ENCODE measurements around the gene PROB1. TPM values are rescaled to one million over a fixed set of nuclear protein-coding genes. Genes with fewer than 3 reads are reported as not detected.
"Not testable (repeated sequence)": the region's sequence is repeated elsewhere in the genome, so short reads cannot be mapped to it uniquely, and the experiment has no call there.

The PROB1 gene
- total RNA-seq, 1 experiment from 2014 or later: not detected

DNA sequence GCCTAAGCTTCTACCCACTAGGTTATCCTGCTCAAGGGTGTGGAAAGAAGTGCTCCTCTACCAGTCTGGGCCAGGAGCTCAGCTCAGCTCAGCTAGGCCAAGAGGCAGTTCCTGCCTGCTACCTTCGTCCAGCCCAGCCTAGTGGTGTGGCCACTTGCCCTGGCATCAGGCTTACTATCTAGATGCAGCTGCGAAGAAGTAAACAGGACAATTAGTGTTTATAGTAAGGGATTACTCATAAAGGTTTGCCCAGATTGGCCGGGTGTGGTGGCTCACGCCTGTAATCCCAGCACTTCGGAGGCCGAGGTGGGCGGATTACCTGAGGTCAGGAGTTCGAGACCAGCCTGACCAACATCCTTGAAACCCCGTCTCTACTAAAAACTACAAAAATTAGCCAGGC is 21.7 kb upstream of the PROB1 start:
- in situ Hi-C loops (cut with HindIII; ENCODE audit: low pct_unique_long_range_greater_than_20kb, low sequenced_read_pairs): loop anchor here (25.0 kb wide), 1 partner anchor 96 kb away; no protein-coding TSS in a partner anchor
- DNase-seq (ENCODE audit: low read depth): no peak

DNA sequence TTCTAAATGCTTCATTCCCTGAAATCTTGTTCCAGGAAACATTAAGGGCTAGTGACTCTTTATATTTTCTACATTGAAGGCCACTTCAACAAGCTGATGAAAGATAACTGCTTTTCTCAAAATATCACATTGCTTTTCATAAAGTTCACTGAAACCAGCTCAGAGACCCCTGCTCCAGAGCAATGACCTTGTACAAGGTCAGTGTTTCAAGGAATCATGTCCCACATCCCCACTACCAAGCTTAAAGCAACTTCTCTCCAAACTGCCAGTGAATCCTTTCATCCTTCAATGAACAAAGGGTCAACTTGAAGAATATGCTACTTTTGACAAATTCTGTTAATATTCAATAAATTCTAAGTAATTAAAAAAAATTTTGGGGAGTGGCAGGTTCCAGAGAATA is 21.0 kb upstream of the PROB1 start:
- in situ Hi-C loops (cut with HindIII; ENCODE audit: low pct_unique_long_range_greater_than_20kb, low sequenced_read_pairs): loop anchor here (25.0 kb wide), 1 partner anchor 96 kb away; no protein-coding TSS in a partner anchor
- DNase-seq (ENCODE audit: low read depth): no peak

DNA sequence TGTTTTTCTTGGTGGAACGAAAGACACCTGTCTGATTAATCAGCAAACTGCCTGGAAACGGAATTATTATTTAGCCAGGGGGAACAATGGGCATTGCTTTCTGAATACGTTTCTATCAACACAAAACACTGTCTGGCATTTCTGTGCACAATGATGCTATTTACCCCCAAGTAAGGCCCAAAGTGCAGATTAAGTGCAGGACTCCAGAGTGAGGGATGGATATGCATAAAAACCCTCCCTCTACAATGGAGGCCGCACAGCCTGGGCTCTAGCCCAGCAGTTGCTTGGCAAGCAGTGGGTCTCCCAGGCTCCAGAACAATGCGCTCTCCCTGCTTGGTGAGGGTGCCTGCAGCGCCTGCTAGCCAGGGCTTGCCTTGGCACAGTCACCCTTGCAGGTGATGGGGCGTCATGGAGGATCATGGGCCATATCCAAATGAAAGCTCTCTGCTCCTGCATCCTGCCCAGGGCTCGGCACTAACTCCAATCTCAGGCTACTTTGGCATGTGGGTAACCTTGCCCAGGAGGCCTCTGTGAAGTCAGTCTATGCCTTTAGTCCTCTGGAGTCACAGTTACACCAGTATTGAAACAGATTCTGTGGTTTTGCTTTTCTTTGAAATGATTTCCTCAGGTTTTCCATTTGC is 20.4 kb upstream of the PROB1 start:
- no peak for DNase-seq (ENCODE audit: low read depth)
- in situ Hi-C loops (cut with HindIII; ENCODE audit: low pct_unique_long_range_greater_than_20kb, low sequenced_read_pairs): loop anchor here (25.0 kb wide), 1 partner anchor 97 kb away; no protein-coding TSS in a partner anchor

DNA sequence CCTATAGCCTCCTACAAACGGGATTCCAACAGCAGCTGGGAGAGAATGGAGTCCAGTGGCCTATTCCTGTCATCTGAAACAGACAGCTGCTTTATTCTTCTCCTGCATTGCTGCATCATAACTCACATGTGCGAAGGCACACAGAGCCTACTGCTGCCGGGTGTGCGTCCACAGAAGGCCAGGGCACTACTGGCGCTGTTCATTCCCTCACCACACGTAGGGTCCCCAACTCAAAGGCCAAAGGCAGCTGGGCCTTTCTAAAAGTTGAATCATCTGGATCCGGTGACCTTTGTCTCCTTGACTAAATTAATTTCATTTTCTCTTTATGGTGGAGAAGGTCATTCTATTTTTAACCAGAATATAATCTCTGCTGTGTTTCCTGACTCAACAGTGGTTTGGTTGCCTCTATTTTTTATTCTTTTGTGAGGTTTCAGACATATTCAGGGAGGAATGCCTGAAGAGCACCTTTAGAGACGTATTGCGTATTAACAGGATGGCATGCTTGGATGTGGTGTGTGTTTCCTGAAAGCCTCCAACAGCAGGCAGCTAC is 19.8 kb upstream of the PROB1 start:
- in situ Hi-C loops (cut with HindIII; ENCODE audit: low pct_unique_long_range_greater_than_20kb, low sequenced_read_pairs): loop anchor here (25.0 kb wide), 1 partner anchor 98 kb away; no protein-coding TSS in a partner anchor

DNA sequence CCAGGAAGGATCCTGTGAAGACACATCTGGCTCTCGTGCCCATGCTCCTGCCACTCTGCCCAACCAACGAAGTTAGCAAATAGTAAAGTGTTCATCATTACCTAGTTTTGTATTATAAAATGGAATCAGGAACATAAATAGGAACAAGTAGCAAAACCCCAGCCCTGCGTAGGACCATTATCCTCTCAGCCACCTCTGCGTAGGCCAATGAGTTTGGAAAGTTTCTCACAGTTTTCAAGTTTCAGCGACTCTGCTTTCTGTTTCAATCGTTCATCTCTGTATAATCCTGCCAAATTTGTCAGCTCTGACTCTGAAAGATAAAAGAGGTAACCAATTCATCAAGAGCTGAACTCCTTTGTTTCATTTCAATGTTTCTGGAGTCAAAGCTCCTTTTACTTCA is 19.1 kb upstream of the PROB1 start:
- in situ Hi-C loops (cut with HindIII; ENCODE audit: low pct_unique_long_range_greater_than_20kb, low sequenced_read_pairs): loop anchor here (25.0 kb wide), 1 partner anchor 98 kb away; no protein-coding TSS in a partner anchor
- DNase-seq (ENCODE audit: low read depth): no peak

More for the DNA sequence above, 19.8 kb upstream of the PROB1 start:
- DNase-seq (ENCODE audit: low read depth): no peak

DNA sequence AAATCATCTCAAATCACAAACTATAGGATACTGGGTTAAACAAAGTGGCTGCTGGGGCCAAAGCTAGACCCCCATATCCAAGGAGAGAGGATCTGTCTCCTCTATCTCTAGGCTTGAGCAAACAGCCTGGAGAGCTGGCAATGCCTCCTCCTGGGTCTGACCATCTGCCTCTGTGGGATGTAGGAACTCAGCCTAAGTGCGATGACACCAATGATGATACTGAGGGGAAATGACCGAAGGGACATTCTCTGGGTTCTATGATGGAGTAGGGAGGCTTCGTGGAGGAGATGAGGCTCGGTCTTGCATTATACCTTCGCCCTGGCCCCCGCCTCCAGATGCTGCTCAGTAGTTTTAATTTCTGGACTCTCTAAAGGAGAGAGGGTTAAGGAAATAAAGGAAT is 18.2 kb upstream of the PROB1 start:
- DNase-seq (ENCODE audit: low read depth): no peak
- in situ Hi-C loops (cut with HindIII; ENCODE audit: low pct_unique_long_range_greater_than_20kb, low sequenced_read_pairs): loop anchor here (25.0 kb wide), 1 partner anchor 99 kb away; no protein-coding TSS in a partner anchor

DNA sequence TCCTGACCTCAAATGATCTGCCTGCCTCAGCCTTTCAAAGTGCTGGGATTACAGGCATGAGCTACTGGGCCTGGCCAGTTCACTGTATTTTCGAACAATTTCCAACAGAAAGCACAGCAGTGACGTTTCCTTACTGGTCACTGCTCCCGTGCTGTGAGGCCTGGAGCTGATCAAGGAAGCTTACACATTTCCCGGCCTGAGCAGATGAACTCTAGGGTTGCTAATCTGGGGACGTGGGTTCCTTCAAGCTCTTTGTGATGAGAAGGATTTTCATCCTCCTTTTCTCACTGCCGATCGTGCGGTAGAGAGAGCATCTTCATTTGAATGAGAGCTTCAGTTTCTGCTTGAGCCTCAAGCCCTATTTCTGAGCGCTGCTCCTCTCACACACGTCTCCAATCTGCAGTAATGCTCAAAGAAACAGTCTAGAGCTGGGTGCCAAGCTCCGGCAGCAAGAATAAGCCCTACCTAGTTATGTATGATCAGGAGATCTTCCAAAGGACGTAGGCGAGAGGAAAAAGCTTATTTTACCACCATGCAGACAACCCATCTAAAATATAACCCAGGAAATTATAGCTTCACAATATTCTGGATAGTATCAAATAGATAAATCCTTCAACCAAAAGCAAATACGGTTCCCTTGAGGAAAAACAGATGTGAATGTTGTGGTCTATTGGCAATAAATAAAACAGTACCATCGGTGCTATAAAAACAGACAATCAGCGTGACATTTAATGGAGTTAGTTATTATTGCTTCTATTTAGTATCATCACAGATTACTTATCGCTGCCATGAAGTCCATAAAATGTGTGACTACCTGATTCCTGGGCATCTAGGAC is 16.3 kb upstream of the PROB1 start:
- in situ Hi-C loops (cut with HindIII; ENCODE audit: low pct_unique_long_range_greater_than_20kb, low sequenced_read_pairs): loop anchor here (25.0 kb wide), 1 partner anchor 101 kb away; no protein-coding TSS in a partner anchor
- DNase-seq (ENCODE audit: low read depth): no peak

DNA sequence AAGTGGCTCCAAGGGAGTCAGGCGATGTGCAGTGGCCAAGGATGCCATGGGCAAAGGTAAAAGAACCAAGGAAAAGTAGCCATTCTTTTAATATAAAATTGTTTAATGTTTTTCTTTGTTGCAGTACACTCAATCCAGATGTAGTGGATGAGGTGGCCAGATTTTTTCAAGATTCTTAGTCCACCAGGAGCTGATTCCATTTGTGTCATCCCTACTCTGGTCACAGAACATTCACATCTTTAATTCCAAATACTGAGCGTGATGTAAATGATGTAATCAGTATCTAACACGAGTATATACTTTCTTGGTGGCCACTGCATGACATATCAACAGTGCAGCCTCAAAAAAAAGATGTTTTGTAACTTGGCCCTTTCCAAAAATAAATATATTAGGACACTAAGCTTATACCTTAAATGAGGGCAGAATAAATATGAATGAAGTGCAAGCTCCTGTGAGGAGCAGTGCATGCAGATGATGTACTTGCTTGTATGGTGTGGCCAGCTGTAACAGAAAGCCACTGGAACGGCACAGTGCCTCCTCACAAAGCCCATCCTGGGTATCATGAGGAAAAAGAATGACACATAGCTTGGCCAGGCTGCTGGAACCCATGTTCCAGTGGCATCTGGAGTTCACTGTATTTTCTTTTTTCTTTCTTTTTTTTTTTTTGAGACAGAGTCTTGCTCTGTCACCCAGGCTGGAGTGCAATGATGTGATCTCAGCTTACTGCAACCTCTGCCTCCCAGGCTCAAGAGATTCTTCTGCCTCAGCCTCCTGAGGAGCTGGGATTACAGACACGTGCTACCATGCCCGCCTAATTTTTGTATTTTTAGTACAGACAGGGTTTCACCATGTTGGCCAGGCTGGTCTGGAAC is 15.5 kb upstream of the PROB1 start:
- no peak for DNase-seq (ENCODE audit: low read depth)
- in situ Hi-C loops (cut with HindIII; ENCODE audit: low pct_unique_long_range_greater_than_20kb, low sequenced_read_pairs): loop anchor here (25.0 kb wide), 1 partner anchor 102 kb away; no protein-coding TSS in a partner anchor

DNA sequence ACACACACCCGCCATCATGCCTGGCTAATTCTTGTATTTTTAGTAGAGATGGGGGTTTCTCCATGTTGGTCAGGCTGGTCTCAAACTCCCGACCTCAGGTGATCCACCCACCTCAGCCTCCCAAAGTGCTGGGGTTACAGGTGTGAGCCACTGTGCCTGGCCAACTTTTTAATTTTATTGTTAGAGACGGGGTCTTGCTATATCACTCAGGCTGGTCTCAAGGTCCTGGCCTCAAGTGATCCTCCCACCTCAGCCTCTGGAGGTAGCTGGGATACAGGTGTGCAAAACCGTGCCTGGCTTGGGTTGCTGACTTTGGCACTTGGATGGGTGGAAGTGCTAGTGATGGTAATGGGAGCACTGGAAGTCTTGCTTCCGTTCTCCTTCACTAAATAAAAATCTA is 14.2 kb upstream of the PROB1 start:
- in situ Hi-C loops (cut with HindIII; ENCODE audit: low pct_unique_long_range_greater_than_20kb, low sequenced_read_pairs): loop anchor here (25.0 kb wide), 1 partner anchor 103 kb away; no protein-coding TSS in a partner anchor
- not testable (repeated sequence) for DNase-seq (ENCODE audit: low read depth)

DNA sequence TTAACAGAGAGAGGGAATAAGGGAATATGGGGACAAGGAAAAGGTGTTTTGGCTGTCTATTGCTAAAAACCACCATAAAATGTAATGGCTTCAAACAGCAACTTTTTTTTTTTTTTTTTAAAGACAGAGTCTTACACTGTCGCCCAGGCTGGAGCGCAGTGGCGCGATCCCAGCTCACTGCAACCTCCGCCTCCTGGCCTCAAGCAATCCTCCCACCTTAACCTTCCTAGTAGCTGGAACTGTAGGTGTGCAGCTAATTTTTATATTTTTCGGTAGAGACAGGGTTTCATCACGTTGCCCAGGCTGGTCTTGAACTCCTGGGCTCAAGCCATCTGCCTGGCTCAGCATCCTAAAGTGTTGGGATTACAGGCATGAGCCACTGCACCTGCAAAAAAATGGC is 13.3 kb upstream of the PROB1 start:
- in situ Hi-C loops (cut with HindIII; ENCODE audit: low pct_unique_long_range_greater_than_20kb, low sequenced_read_pairs): loop anchor here (25.0 kb wide), 1 partner anchor 104 kb away; no protein-coding TSS in a partner anchor
- no peak for DNase-seq (ENCODE audit: low read depth)

DNA sequence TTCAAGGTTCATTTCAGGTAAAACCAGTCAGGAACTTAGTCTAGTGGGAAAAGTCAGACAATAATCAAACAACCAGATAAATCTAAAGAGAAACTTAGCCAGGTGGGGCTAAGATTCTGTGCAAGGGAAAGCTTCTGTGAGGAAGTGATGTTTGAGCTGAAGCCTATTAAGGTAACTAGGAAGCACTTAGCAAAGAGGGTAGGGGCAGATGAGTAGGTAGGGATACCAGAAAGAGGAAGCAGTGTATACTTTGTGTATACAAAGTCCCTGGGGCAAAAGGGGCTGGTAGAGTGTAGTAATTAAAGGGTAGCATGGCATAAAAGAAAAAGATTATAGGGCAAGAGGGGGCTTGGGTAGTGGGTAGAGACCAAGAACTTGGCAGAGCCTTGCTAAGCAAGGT is 12.6 kb upstream of the PROB1 start:
- in situ Hi-C loops (cut with HindIII; ENCODE audit: low pct_unique_long_range_greater_than_20kb, low sequenced_read_pairs): loop anchor here (25.0 kb wide), 1 partner anchor 105 kb away; no protein-coding TSS in a partner anchor
- DNase-seq (ENCODE audit: low read depth): no peak

DNA sequence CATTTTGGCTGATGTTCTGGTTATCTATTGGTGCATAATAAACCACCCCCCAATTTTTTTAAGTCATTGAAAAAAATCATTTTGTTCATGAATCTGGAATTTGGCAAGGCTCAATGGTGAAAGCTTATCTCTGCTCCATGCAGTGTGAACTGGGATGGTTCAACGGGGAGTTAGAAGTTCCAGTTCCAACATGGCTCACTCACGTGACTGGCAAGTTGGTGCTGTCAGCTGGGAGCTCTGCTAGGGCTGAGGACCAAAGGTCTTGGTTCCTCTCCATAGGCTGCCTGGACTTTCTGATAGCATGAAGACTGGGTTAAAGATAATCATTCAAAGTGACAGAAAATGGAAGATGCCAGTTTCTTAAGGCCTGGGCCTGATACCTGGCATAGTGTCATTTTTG is 12.1 kb upstream of the PROB1 start:
- in situ Hi-C loops (cut with HindIII; ENCODE audit: low pct_unique_long_range_greater_than_20kb, low sequenced_read_pairs): loop anchor here (25.0 kb wide), 1 partner anchor 105 kb away; no protein-coding TSS in a partner anchor
- DNase-seq (ENCODE audit: low read depth): no peak

DNA sequence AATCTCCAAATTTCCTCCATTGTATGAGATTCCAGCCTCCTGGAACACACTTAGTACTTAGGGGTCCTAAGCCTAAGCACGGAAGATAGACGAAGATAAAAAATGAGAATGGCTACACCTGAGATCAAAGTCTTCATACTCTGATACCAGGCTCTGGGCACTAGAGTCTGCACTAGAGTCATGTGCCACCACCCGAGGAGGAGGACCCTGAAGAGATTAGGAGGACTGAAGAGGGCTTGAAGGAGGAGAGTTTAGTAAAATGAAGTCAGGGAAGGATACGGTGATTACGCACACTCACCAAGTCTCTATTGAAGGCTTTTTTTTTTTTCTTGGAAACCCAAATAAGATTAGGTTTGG is 9.6 kb upstream of the PROB1 start:
- DNase-seq (ENCODE audit: low read depth): no peak
- in situ Hi-C loops (cut with HindIII; ENCODE audit: low pct_unique_long_range_greater_than_20kb, low sequenced_read_pairs): loop anchor here (25.0 kb wide), 1 partner anchor 108 kb away; no protein-coding TSS in a partner anchor

DNA sequence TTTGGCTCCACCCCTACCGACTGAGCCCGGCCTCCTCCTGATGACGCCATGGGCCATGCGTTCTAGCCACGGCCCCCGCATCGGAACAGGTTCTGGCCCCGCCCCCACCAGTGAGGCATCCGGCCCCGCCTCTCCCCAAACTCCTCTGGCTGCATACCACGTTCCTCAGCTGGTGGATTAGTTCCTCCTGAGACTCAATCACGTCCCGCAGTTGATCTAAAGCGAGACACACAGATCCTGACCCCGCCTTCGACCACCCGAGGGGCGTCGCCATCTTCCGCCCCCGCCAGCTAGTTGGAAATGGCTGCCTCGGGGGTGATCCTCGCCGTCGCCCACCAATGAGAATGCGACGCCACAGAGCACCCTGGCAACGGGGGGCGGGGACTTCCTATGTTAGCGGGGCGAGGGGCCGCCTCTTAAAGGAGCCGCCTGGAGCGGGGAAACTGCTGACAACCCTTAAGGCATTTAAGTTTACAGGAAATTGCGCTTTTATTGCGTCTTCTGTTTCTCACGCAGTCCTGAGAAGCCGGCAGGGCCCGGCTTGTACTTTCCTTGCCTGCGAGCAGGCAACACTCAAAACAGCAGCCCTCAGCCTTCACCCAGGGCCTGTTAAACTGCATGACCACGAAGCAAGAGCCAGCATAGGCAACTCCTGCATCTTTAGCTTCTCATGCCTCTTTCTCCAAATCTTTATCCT is 9.0 kb upstream of the PROB1 start, which contains the start of gene SPATA24:
Gene SPATA24, minus strand, starts transcription at position 303 of the 697 bp plus-strand sequence. Its CDS starts 29 bp downstream, at position 274.
- in situ Hi-C loops (cut with HindIII; ENCODE audit: low pct_unique_long_range_greater_than_20kb, low sequenced_read_pairs): loop anchor here (25.0 kb wide), 1 partner anchor 108 kb away; no protein-coding TSS in a partner anchor
- peak; percentile 97 for DNase-seq (ENCODE audit: low read depth)

DNA sequence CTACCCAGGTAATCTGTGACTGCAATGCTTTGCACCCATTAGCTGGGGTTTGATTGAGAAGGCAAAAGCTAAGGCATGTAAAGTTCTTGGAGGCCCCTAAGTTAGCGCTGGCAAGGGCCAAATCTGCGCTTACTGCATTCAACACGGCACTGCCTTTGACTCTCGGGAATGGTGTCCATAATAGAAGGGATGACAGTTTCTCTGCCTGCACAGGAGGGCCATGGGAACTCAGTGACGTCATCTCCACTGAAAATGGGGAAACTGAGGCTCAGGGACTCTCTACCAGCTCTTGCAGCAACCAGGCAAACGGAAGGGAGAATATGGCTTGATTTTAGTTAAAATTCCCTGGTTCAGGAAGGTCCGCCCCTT is 8.5 kb upstream of the PROB1 start:
- DNase-seq (ENCODE audit: low read depth): no peak
- in situ Hi-C loops (cut with HindIII; ENCODE audit: low pct_unique_long_range_greater_than_20kb, low sequenced_read_pairs): loop anchor here (25.0 kb wide), 1 partner anchor 109 kb away; no protein-coding TSS in a partner anchor

DNA sequence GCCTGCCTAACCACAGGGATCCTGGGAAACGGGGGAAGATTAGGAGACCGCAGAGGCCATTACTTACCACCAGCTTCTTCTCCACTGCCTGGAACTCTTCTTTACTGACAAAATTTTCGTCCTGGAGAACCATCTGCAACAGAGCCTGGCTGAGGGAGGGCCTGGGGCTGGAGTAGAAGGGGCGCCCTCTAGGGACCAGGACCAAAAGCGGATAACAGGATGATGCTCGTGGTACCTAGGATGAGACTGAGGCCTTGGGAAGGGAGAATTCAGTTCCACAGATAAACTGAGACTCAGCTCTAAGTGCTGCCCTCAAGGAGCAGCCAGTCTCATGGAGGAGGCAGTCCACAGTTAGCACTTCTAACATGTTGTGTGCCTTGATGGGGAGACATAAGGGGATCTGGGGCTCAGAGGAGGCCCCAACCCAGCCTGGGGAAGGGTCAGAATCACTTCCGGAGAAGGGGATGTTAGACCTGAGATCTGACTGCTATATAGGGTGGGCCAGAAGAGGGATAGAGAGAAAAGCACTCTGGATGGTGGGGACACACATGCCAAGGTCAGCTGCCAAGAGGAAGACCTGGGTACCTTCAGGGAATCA is 7.8 kb upstream of the PROB1 start:
- in situ Hi-C loops (cut with HindIII; ENCODE audit: low pct_unique_long_range_greater_than_20kb, low sequenced_read_pairs): loop anchor here (25.0 kb wide), 1 partner anchor 110 kb away; no protein-coding TSS in a partner anchor
- DNase-seq (ENCODE audit: low read depth): no peak
